Measurements from ENCODE around the gene ROBO3. TPM values are rescaled to one million over a fixed set of nuclear protein-coding genes. Genes with fewer than 3 reads are reported as not detected.

Gene ROBO3
- total and polyA plus RNA-seq, 2 of the 8 experiments (the other 6 are each of a cell fraction or from before 2014, with no cell fraction given), result 12.1 to 24.6 TPM

- Histone ChIP-seq H3K56ac (replicated peaks; ENCODE audit: insufficient read length, low read depth, low read length) (no peak overlapping the region), H4K91ac (replicated peaks; ENCODE audit: insufficient read length, low read length) (no peak overlapping the region), H3K27me3 (replicated peaks in 1 of 4; ENCODE audit: control insufficient read depth in 3 of 4, extremely low read depth in 1 of 4, insufficient read depth in 3 of 4, low read length in 3 of 4) (peaks cover 92 to 100% (median 98%) of the 10 kb centered on the region in 4 experiments), H2AK5ac (ENCODE audit: low read depth, low read length) (peak overlapping the region; percentile 71; the same call in 1 of the 2 replicates), H3K79me1 (ENCODE audit: low read depth, low read length) (no peaks in the 10 kb centered on the region), H3K4me2 (ENCODE audit: insufficient read depth in 1 of 2, low read depth in 2 of 2, low read length in 2 of 2) (peak overlapping the region; percentile 62 to 66; a peak in 1 of 4 replicates), H3K79me2 (ENCODE audit: control insufficient read depth in 1 of 2, insufficient read depth in 2 of 2, low read length in 2 of 2) (no peaks in the 10 kb centered on the region), H3K9me3 (ENCODE audit: insufficient read depth in 2 of 2, low read depth in 1 of 2, low read length in 1 of 2) (no peaks in the 10 kb centered on the region), H3K9ac (replicated peaks in 1 of 4; ENCODE audit: extremely low read depth in 1 of 4, low read depth in 3 of 4, low read length in 3 of 4) (no peak overlapping the region), H2BK5ac (ENCODE audit: low read depth, low read length) (no peak overlapping the region), H3K4me3 (ENCODE audit: extremely low read depth in 1 of 4, insufficient read depth in 2 of 4, low read depth in 3 of 4, low read length in 4 of 4) (no peak overlapping the region), H2AFZ (ENCODE audit: low read length) (no peak overlapping the region), H3K23ac (ENCODE audit: insufficient read length) (no peak overlapping the region), H2BK20ac (ENCODE audit: low read length) (0 out of 2 replicates have a peak overlapping the region, but pooled peaks have one; percentile 51), H2BK12ac (ENCODE audit: low read depth, low read length) (peak overlapping the region; percentile 62; the same call in 1 of the 2 replicates), H3K18ac (ENCODE audit: extremely low read depth, low read length) (no peak overlapping the region), H2BK15ac (ENCODE audit: low read length) (peak overlapping the region; percentile 9; the same call in 1 of the 2 replicates), H2BK120ac (replicated peaks; ENCODE audit: low read depth, low read length) (no peak overlapping the region), H3K36me3 (ENCODE audit: control insufficient read depth in 2 of 4, insufficient read depth in 4 of 4, low read length in 3 of 4) (peaks cover 0 to 5% (median 0%) of the 10 kb centered on the region in 4 experiments; a peak in 1 of 8 replicates), H3K14ac (ENCODE audit: insufficient read length) (no peak overlapping the region), H4K5ac (ENCODE audit: insufficient read length, low read depth, low read length) (no peak overlapping the region), H3K4ac (replicated peaks; ENCODE audit: insufficient read length, low read depth, low read length) (no peak overlapping the region), H4K8ac (ENCODE audit: extremely low read depth, insufficient read depth, low read length) (no peak overlapping the region), H3K4me1 (replicated peaks in 1 of 4; ENCODE audit: control insufficient read depth in 3 of 4, insufficient read depth in 4 of 4, low read length in 3 of 4) (peaks cover 3 to 26% (median 5%) of the 10 kb centered on the region in 4 experiments), H4K20me1 (replicated peaks in 1 of 2; ENCODE audit: control insufficient read depth in 1 of 2, insufficient read depth in 2 of 2, low read length in 2 of 2) (peaks cover 14 to 34% of the 10 kb centered on the region in 2 experiments), H3K27ac (ENCODE audit: low read depth, low read length) (no peak overlapping the region), H3K23me2 (ENCODE audit: low read depth, low read length) (peaks cover 2% of the 10 kb centered on the region; the same call in 1 of the 2 replicates)
- 18% methylated on average over 4 of the region's 4 CpGs; no CpG with 5 or more reads in 1 of the 2 experiments for WGBS, 2 experiments (ENCODE audit: extremely low coverage in 1 of 2, insufficient coverage in 1 of 2, insufficient read length in 1 of 2, insufficient replicate concordance in 2 of 2, low coverage in 1 of 2, low lambda C conversion rate in 2 of 2, missing lambda C conversion rate in 1 of 2)
- ChIA-PET POLR2A (ENCODE audit: partially characterized antibody) (no interaction called here), CTCF (ENCODE audit: partially characterized antibody) (interaction anchor here (0.8 to 2.1 kb wide), 8 partner anchors 18 to 97 kb away, joined by 3 to 18 read pairs (median 4); partner anchors contain the start of gene ROBO3)
- FAIRE-seq (no peak), DNase-seq (ENCODE audit: low read depth in 1 of 2, low spot score in 2 of 2) (no peak)
- TF ChIP-seq TAF1 (IDR thresholded peaks at IDR 0.05; ENCODE audit: low read depth, low read length) (no peak), HDAC2 (IDR thresholded peaks at IDR 0.05; ENCODE audit: borderline replicate concordance in 1 of 2, low read depth in 2 of 2, low read length in 2 of 2) (no peak), POU5F1 (IDR thresholded peaks at IDR 0.05; ENCODE audit: low read depth, low read length) (no peak), KDM4A (IDR thresholded peaks at IDR 0.05; ENCODE audit: low read depth, low read length, severe bottlenecking) (no peak), NRF1 (IDR thresholded peaks at IDR 0.05; ENCODE audit: low read depth, low read length) (no peak), BACH1 (IDR thresholded peaks at IDR 0.05; ENCODE audit: low read length) (no peak), RAD21 (IDR thresholded peaks at IDR 0.05 in 1 of 2, conservative IDR thresholded peaks at IDR 0.05 in 1 of 2; ENCODE audit: low read depth in 2 of 2, low read length in 2 of 2) (no peak), GABPA (IDR thresholded peaks at IDR 0.05; ENCODE audit: borderline replicate concordance, insufficient read depth, low read length) (no peak), SUZ12 (IDR thresholded peaks at IDR 0.05; ENCODE audit: low read length) (peak; percentile 78; the same call in 1 of the 2 replicates), EGR1 (IDR thresholded peaks at IDR 0.05; ENCODE audit: borderline replicate concordance, low read depth, low read length) (no peak), ATF3 (IDR thresholded peaks at IDR 0.05; ENCODE audit: insufficient read depth, low read depth, low read length) (no peak), SIRT6 (IDR thresholded peaks at IDR 0.05; ENCODE audit: low read length) (no peak)
Observed at GRCh38 chr11:124842305-124842704, 22.9 kb upstream of the ROBO3 start.

All from H1 (cell line).